Adrenal gland (tissue), 5 donors: ENCODE data around the gene ALG14.

Source experiments
- CTCF ChIP-seq, 6 experiments: fragments of 450-650 bp in 4 of 6; fragments of 200-600 bp in 2 of 6; sonication (generic) in 1 of 6; IDR thresholded peaks; 1 replicate in 5 of 6; 2 replicates in 1 of 6; pipeline versions ENCODE4 v1.5.1 to v1.8.0; 2016 to 2021; ENCODE audit warnings: antibody characterized with exemption in 6 of 6, mild to moderate bottlenecking in 2 of 6, moderate library complexity in 1 of 6
- POLR2A ChIP-seq, 2 donors: fragments of 450-650 bp; IDR thresholded peaks; one replicate each; pipeline ENCODE4 v1.6.1; 2017; ENCODE audit warnings: antibody characterized with exemption in 2 of 2, mild to moderate bottlenecking in 2 of 2, moderate library complexity in 1 of 2
- donor health status: DM: no; HTN: no; CAD: no.

DNA sequence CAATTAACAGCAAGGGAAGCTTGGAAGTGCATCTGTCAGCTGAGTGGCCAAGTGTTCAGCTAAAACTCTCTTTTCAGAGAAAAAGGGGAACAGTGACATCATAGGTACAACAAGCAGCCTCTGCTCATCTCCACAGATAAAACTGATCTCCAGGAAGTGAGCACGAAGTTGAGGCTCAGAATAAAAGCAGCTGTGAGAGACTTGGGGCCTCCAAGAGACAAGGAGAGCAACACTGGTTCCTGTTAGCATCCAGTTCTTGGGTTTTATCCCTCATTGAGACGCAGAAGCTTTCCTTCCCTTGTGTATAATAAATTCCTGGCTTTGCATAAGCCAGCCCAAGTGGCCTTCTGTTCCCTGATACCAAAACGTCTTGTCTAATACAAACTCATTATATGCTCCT, 125.9 kb downstream of the ALG14 start:
- no peak for TF ChIP-seq CTCF (IDR thresholded peaks at IDR 0.05)
- no peak for TF ChIP-seq POLR2A (IDR thresholded peaks at IDR 0.05)
